Endothelial cell of umbilical vein (primary cell): ENCODE data around the gene CDK19. TPM values are rescaled to one million over a fixed set of nuclear protein-coding genes. Genes with fewer than 3 reads are reported as not detected.

ENCODE experiments used
- BruUV-seq: library from RNA; stranded (reverse); fragments of 400-500 nt; replicated peaks from 2 replicates; lab custom pipeline; 2021; lab: Mats Ljungman, UMichigan
- CTCF ChIA-PET: fragments of 300-600, 350-600 bp; sonication (Branson Sonifier 250); formaldehyde crosslinking; loops from one replicate; lab custom pipeline; 2021; ENCODE audit warnings: antibody characterized with exemption, inconsistent platforms; lab: Charles Lee
- POLR2A ChIA-PET: fragments of 300-600, 350-600 bp; sonication (Branson Sonifier 250); formaldehyde crosslinking; loops from one replicate; lab custom pipeline; 2021; ENCODE audit warnings: antibody characterized with exemption, inconsistent platforms; lab: Charles Lee
- DNase-seq: peaks from one replicate; pipeline ENCODE4 v3.0.0-alpha.2; 2011; ENCODE audit warnings: low read depth, low spot score
- FAIRE-seq: peaks from 2 replicates; lab custom pipeline; 2011; peaks lifted over from hg19 to GRCh38; lab: Jason Lieb, UNC
- H2AFZ ChIP-seq: 2 replicates; pipeline ENCODE4 v1.6.0; 2012; ENCODE audit warnings: low read depth, low read length, control low read depth, inconsistent platforms
- H3K27ac ChIP-seq: 2 replicates; pipeline ENCODE4 v1.5.1; 2011; ENCODE audit warnings: low read depth, mild to moderate bottlenecking, control low read depth, low read length, moderate library complexity; ENCODE audit not compliant: insufficient read depth
- H3K27me3 ChIP-seq, 2 experiments: 2 replicates each; pipeline versions ENCODE4 v1.6.0 to v1.6.1; 2011; ENCODE audit warnings: low read length in 2 of 2, mixed read lengths in 1 of 2; ENCODE audit not compliant: control insufficient read depth in 2 of 2, insufficient read depth in 2 of 2
- H3K36me3 ChIP-seq, 2 experiments: 2 replicates in 1 of 2; 3 replicates in 1 of 2; pipeline ENCODE4 v1.5.1; 2011; ENCODE audit warnings: low read length in 2 of 2, mild to moderate bottlenecking in 1 of 2, moderate library complexity in 1 of 2; ENCODE audit not compliant: control insufficient read depth in 2 of 2, insufficient read depth in 2 of 2; ENCODE audit errors: extremely low read depth in 1 of 2
- H3K4me1 ChIP-seq: 3 replicates; pipeline ENCODE4 v1.5.1; 2011; ENCODE audit warnings: mild to moderate bottlenecking, low read length; ENCODE audit not compliant: control insufficient read depth, insufficient read depth; ENCODE audit errors: extremely low read depth
- H3K4me2 ChIP-seq: 2 replicates; pipeline ENCODE4 v1.6.1; 2011; ENCODE audit warnings: low read length, control low read depth, mixed read lengths; ENCODE audit not compliant: insufficient read depth
- H3K4me3 ChIP-seq, 3 experiments: fragments of 200-600 bp in 1 of 3; sonication (generic), shearing (Covaris generic) in 1 of 3; replicated peaks in 1 of 3; 2 replicates each; pipeline ENCODE4 v1.5.1; 2011 to 2016; ENCODE audit warnings: control low read depth in 3 of 3, low read length in 3 of 3, mild to moderate bottlenecking in 2 of 3, inconsistent platforms in 1 of 3, low read depth in 1 of 3, moderate library complexity in 1 of 3; ENCODE audit not compliant: insufficient read depth in 1 of 3
- H3K79me2 ChIP-seq: 2 replicates; pipeline ENCODE4 v1.6.0; 2012; ENCODE audit warnings: low read length, inconsistent platforms; ENCODE audit not compliant: control insufficient read depth, insufficient read depth
- H3K9ac ChIP-seq: replicated peaks from 2 replicates; pipeline ENCODE3; 2011; ENCODE audit warnings: low read length, control low read depth; ENCODE audit not compliant: insufficient read depth; ENCODE audit errors: extremely low read depth
- H3K9me1 ChIP-seq: replicated peaks from 3 replicates; pipeline ENCODE4 v1.6.0; 2011; ENCODE audit warnings: mild to moderate bottlenecking, low read length; ENCODE audit not compliant: control insufficient read depth, insufficient read depth; ENCODE audit errors: extremely low read depth
- H3K9me3 ChIP-seq: replicated peaks from 2 replicates; pipeline ENCODE4 v1.5.1; 2012; ENCODE audit warnings: low read length, inconsistent platforms; ENCODE audit not compliant: control insufficient read depth, insufficient read depth
- H4K20me1 ChIP-seq: replicated peaks from 2 replicates; pipeline ENCODE3; 2011; ENCODE audit warnings: mild to moderate bottlenecking, low read length; ENCODE audit not compliant: control insufficient read depth, insufficient read depth; ENCODE audit errors: extremely low read depth
- EZH2 ChIP-seq: IDR thresholded peaks from 2 replicates; pipeline ENCODE4 v1.6.1; 2012; ENCODE audit warnings: borderline replicate concordance, low read depth, mild to moderate bottlenecking, moderate library complexity, low read length, inconsistent platforms; ENCODE audit not compliant: severe bottlenecking
- FOS ChIP-seq: IDR thresholded peaks from 2 replicates; pipeline ENCODE4 v1.6.1; 2011; ENCODE audit warnings: mild to moderate bottlenecking, low read length, moderate library complexity, borderline replicate concordance; ENCODE audit not compliant: insufficient read depth
- GATA2 ChIP-seq: IDR thresholded peaks from 2 replicates; pipeline ENCODE4 v1.7.0; 2011; ENCODE audit warnings: low read depth, mild to moderate bottlenecking, moderate library complexity, mixed read lengths, low read length; ENCODE audit not compliant: insufficient read length, insufficient read depth
- JUN ChIP-seq: IDR thresholded peaks from 2 replicates; pipeline ENCODE4 v1.6.1; 2011; ENCODE audit warnings: borderline replicate concordance, low read depth; ENCODE audit not compliant: insufficient read length, insufficient read depth
- MYC ChIP-seq: IDR thresholded peaks from one replicate; pipeline ENCODE4 v1.6.1; 2011; ENCODE audit warnings: mild to moderate bottlenecking, low read depth, low read length
- POLR2A ChIP-seq: IDR thresholded peaks from 2 replicates; pipeline ENCODE4 v1.6.1; 2012; ENCODE audit warnings: low read depth, mild to moderate bottlenecking, control low read depth, low read length
- POLR2AphosphoS5 ChIP-seq: IDR thresholded peaks from 2 replicates; pipeline ENCODE4 v1.6.1; 2012; ENCODE audit warnings: low read depth, mild to moderate bottlenecking, control low read depth, low read length, moderate library complexity; ENCODE audit not compliant: insufficient read depth
- dilution Hi-C: fragments of 300-500 bp; cut with MboI; formaldehyde crosslinking; loops from one replicate; pipeline ENCODE4 v1.15.0; 2019; ENCODE audit warnings: low sequenced_read_pairs; ENCODE audit not compliant: extremely low pct_ligation_motif_present
- intact Hi-C: fragments of 100-400 bp; cut with micrococcal nuclease; formaldehyde crosslinking; loops from one replicate; pipeline ENCODE4 v1.10.0; 2022
- polyA plus RNA-seq, 4 experiments: library from polyadenylated mRNA; depleted of rRNA in 3 of 4; stranded (reverse) in 3 of 4; unstranded in 1 of 4; fragments of >200 nt; gene quantifications; 2 replicates each; pipeline versions ENCODE4 v1.2.1 to v1.2.3, GENCODE V29; 2011 to 2012; ENCODE audit warnings: missing spikeins in 1 of 4
- total RNA-seq: library from RNA; stranded (reverse); gene quantifications from 2 replicates; pipeline ENCODE4 v1.2.3, GENCODE V29; 2021
- TF ChIP-seq, protein P1 (sequence below): IDR thresholded peaks from 2 replicates; pipeline ENCODE4 v1.6.1; 2011; ENCODE audit not compliant: insufficient read depth, insufficient read length
- TF ChIP-seq, protein P2 (sequence below), 2 donors: IDR thresholded peaks; 1 replicate in 1 of 2; 2 replicates in 1 of 2; pipeline ENCODE4 v1.5.1; 2011; ENCODE audit warnings: low read length in 2 of 2, mild to moderate bottlenecking in 2 of 2, moderate library complexity in 2 of 2, control low read depth in 1 of 2, inconsistent platforms in 1 of 2, low read depth in 1 of 2; ENCODE audit not compliant: insufficient read depth in 1 of 2; ENCODE audit errors: extremely low read depth in 1 of 2

CDK19 gene
- total and polyA plus RNA-seq, 2 donors (not counting 3 experiments of a cell fraction or from before 2014, with no cell fraction given): 4.6 to 12.1 TPM

DNA sequence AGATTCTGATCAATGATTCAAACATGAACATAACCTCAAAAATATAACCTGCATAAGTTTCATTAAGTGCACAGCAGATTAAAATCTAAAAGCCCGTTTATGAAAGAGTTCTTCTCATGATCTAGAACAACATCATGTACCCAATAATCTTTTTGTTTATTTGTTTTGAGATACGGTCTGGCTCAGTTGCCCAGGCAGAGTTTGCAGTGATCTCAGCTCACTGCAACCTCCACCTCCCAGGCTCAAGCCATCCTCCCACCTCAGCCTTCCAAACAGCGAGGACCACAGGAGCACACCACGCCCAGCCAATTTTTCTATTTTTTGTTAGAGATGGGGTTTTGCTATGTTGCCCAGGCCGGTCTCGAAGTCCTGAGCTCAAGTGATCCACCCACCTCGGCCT, 149.7 kb downstream of the CDK19 start:
- FAIRE-seq (no peak), DNase-seq (no peak)
- H4K20me1 ChIP-seq: no peaks in the 10 kb centered on the region
- no peak overlapping the region for H3K9ac ChIP-seq
- no peaks in the 10 kb centered on the region for H3K36me3 ChIP-seq
- intact Hi-C loops (no loop called here), dilution Hi-C loops (no loop called here)
- no peak overlapping the region for H3K27ac ChIP-seq
- ChIA-PET CTCF (interaction anchor here (0.9 to 1.0 kb wide), 2 partner anchors 147 to 284 kb away, joined by 3 read pairs; no protein-coding TSS in a partner anchor), POLR2A (no interaction called here)
- H3K79me2 ChIP-seq: no peaks in the 10 kb centered on the region
- H3K4me3 ChIP-seq: no peak overlapping the region
- H2AFZ ChIP-seq: no peak overlapping the region
- TF ChIP-seq FOS (no peak), EZH2 (no peak), POLR2AphosphoS5 (no peak), POLR2A (no peak), GATA2 (no peak), JUN (no peak), MYC (no peak)
- TF ChIP-seq, protein P1, sequence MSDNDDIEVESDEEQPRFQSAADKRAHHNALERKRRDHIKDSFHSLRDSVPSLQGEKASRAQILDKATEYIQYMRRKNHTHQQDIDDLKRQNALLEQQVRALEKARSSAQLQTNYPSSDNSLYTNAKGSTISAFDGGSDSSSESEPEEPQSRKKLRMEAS: no peak
- TF ChIP-seq, protein P2, sequence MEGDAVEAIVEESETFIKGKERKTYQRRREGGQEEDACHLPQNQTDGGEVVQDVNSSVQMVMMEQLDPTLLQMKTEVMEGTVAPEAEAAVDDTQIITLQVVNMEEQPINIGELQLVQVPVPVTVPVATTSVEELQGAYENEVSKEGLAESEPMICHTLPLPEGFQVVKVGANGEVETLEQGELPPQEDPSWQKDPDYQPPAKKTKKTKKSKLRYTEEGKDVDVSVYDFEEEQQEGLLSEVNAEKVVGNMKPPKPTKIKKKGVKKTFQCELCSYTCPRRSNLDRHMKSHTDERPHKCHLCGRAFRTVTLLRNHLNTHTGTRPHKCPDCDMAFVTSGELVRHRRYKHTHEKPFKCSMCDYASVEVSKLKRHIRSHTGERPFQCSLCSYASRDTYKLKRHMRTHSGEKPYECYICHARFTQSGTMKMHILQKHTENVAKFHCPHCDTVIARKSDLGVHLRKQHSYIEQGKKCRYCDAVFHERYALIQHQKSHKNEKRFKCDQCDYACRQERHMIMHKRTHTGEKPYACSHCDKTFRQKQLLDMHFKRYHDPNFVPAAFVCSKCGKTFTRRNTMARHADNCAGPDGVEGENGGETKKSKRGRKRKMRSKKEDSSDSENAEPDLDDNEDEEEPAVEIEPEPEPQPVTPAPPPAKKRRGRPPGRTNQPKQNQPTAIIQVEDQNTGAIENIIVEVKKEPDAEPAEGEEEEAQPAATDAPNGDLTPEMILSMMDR (IDR thresholded peaks at IDR 0.05; ENCODE audit: extremely low read depth in 1 of 2, insufficient read depth in 1 of 2, low read depth in 1 of 2, low read length in 2 of 2): no peak
- no peaks in the 10 kb centered on the region for H3K27me3 ChIP-seq
- H3K4me2 ChIP-seq: no peak overlapping the region
- no peaks in the 10 kb centered on the region for H3K9me1 ChIP-seq
- no TSS peak for BruUV-seq
- H3K4me1 ChIP-seq: peaks cover 5% of the 10 kb centered on the region
- H3K9me3 ChIP-seq: no peaks in the 10 kb centered on the region
